Measurements from ENCODE around the gene C11orf21. TPM values are rescaled to one million over a fixed set of nuclear protein-coding genes. Genes with fewer than 3 reads are reported as not detected.

Gene C11orf21
- polyA plus RNA-seq, 10 donors: 0.50 to 6.0 (median 2.0) TPM

- no peak for DNase-seq
Measured at GRCh38 chr11:2261436-2262230, 40.1 kb downstream of the C11orf21 start.

GRCh38 chr11:2260491-2261364 is 41.0 kb downstream of the C11orf21 start:
- no peak for DNase-seq

GRCh38 chr11:2259897-2260451 is 41.7 kb downstream of the C11orf21 start:
- no peak for DNase-seq

- no peak for DNase-seq
Measured at GRCh38 chr11:2259466-2259830, 42.3 kb downstream of the C11orf21 start.

GRCh38 chr11:2258501-2259465 is 42.9 kb downstream of the C11orf21 start:
- DNase-seq: no peak

- DNase-seq: no peak
Measured at GRCh38 chr11:2256951-2257700, 44.6 kb downstream of the C11orf21 start.

GRCh38 chr11:2256293-2256913 is 45.3 kb downstream of the C11orf21 start:
- no peak for DNase-seq

- no peak for DNase-seq
Measured at GRCh38 chr11:2252018-2252417, 49.7 kb downstream of the C11orf21 start.

- no peak for DNase-seq
Measured at GRCh38 chr11:2251138-2251537, 50.6 kb downstream of the C11orf21 start.

- DNase-seq: no peak
Measured at GRCh38 chr11:2250485-2250884, 51.2 kb downstream of the C11orf21 start.

GRCh38 chr11:2250041-2250440 is 51.7 kb downstream of the C11orf21 start:
- no peak for DNase-seq

GRCh38 chr11:2249189-2249916 is 52.4 kb downstream of the C11orf21 start:
- no peak for DNase-seq

GRCh38 chr11:2248762-2249161 is 53.0 kb downstream of the C11orf21 start:
- DNase-seq: no peak

- no peak for DNase-seq
Measured at GRCh38 chr11:2248242-2248641, 53.5 kb downstream of the C11orf21 start.

GRCh38 chr11:2247496-2247895 is 54.2 kb downstream of the C11orf21 start:
- no peak for DNase-seq

All from muscle of back (tissue), 11 donors.